HG03460 (cell line): ENCODE results near the gene INKA2.
"Not testable (repeated sequence)": the region's sequence is repeated elsewhere in the genome, so short reads cannot be mapped to it uniquely, and the experiment has no call there.

Experiments
- ATAC-seq: cut with Tn5 transposase; IDR thresholded peaks from one replicate; pipeline ENCODE4 v1.9.1; 2021; ENCODE audit not compliant: unreplicated experiment

INKA2 gene

GRCh38 chr1:111751906-111752575 lies 12.8 kb upstream of the INKA2 start:
- ATAC-seq = no peak

GRCh38 chr1:111750856-111751255 lies 11.7 kb upstream of the INKA2 start:
- no peak for ATAC-seq

- ATAC-seq = no peak
These were observed 10.4 kb upstream of the INKA2 start for GRCh38 chr1:111749628-111750027.

GRCh38 chr1:111747947-111748346 lies 8.8 kb upstream of the INKA2 start:
- no peak for ATAC-seq

- ATAC-seq = no peak
These were observed 8.1 kb upstream of the INKA2 start for GRCh38 chr1:111747282-111747734.

GRCh38 chr1:111746614-111746999 lies 7.4 kb upstream of the INKA2 start:
- ATAC-seq = no peak

GRCh38 chr1:111745675-111746613 lies 6.7 kb upstream of the INKA2 start:
- no peak for ATAC-seq

GRCh38 chr1:111743679-111744101 lies 4.5 kb upstream of the INKA2 start:
- no peak for ATAC-seq

- ATAC-seq = no peak
These were observed 3.8 kb upstream of the INKA2 start for GRCh38 chr1:111742938-111743549.

GRCh38 chr1:111742292-111742691 lies 3.1 kb upstream of the INKA2 start:
- not testable (repeated sequence) for ATAC-seq

GRCh38 chr1:111739925-111740765 lies 950 bp upstream of the INKA2 start:
- ATAC-seq = no peak

GRCh38 chr1:111738436-111739193 lies 580 bp downstream of the INKA2 start:
- peak; percentile 49 for ATAC-seq

- no peak for ATAC-seq
These were observed 1.1 kb downstream of the INKA2 start for GRCh38 chr1:111738133-111738435.

GRCh38 chr1:111737216-111738132 lies 1.7 kb downstream of the INKA2 start:
- no peak for ATAC-seq

GRCh38 chr1:111736548-111737215 lies 2.5 kb downstream of the INKA2 start:
- no peak for ATAC-seq

GRCh38 chr1:111735858-111736544 lies 3.2 kb downstream of the INKA2 start:
- no peak for ATAC-seq

GRCh38 chr1:111735321-111735720 lies 3.9 kb downstream of the INKA2 start:
- no peak for ATAC-seq

GRCh38 chr1:111734856-111735255 lies 4.3 kb downstream of the INKA2 start:
- no peak for ATAC-seq
